ENCODE results near the gene NUFIP1.
A peak's percentile ranks its signal among the peaks of the same experiment; 100 is the strongest.

The NUFIP1 gene

DNA sequence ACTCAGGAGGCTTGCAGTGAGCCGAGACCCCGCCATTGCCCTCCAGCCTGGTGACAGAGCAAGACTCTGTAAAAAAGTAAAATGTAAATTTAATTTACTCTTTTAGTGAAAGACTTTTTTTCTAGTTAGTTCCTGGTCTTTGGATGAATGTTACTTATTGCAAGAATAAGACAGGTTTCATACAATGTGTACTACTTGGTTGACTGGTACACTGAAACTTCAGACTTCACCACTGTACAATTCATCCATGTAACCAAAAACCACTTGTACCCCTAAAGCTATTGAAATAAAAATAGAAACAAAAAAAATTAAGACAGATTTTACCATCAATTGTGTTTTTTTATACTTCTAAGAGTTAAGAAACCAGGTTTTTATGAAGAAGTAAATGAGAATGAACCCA is 35.6 kb upstream of the NUFIP1 start:
- TF ChIP-seq CEBPB (IDR thresholded peaks at IDR 0.05) = no peak
- no peak for TF ChIP-seq EP300 (IDR thresholded peaks at IDR 0.05; ENCODE audit: borderline replicate concordance)
- TF ChIP-seq YY1 (IDR thresholded peaks at IDR 0.05; ENCODE audit: low read depth) = no peak
- no peak for TF ChIP-seq TAF1 (IDR thresholded peaks at IDR 0.05; ENCODE audit: low read depth)
- TF ChIP-seq ZBTB7A (IDR thresholded peaks at IDR 0.05; ENCODE audit: low read depth) = no peak
- no peak for TF ChIP-seq CREB1 (IDR thresholded peaks at IDR 0.05; ENCODE audit: low read depth)
- TF ChIP-seq TCF12 (IDR thresholded peaks at IDR 0.05; ENCODE audit: low read depth) = no peak
- TF ChIP-seq, protein P1, sequence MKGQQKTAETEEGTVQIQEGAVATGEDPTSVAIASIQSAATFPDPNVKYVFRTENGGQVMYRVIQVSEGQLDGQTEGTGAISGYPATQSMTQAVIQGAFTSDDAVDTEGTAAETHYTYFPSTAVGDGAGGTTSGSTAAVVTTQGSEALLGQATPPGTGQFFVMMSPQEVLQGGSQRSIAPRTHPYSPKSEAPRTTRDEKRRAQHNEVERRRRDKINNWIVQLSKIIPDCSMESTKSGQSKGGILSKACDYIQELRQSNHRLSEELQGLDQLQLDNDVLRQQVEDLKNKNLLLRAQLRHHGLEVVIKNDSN (IDR thresholded peaks at IDR 0.05) = no peak
- no peak for TF ChIP-seq FOXM1 (IDR thresholded peaks at IDR 0.05; ENCODE audit: borderline replicate concordance, low read depth)
- TF ChIP-seq, protein P2, sequence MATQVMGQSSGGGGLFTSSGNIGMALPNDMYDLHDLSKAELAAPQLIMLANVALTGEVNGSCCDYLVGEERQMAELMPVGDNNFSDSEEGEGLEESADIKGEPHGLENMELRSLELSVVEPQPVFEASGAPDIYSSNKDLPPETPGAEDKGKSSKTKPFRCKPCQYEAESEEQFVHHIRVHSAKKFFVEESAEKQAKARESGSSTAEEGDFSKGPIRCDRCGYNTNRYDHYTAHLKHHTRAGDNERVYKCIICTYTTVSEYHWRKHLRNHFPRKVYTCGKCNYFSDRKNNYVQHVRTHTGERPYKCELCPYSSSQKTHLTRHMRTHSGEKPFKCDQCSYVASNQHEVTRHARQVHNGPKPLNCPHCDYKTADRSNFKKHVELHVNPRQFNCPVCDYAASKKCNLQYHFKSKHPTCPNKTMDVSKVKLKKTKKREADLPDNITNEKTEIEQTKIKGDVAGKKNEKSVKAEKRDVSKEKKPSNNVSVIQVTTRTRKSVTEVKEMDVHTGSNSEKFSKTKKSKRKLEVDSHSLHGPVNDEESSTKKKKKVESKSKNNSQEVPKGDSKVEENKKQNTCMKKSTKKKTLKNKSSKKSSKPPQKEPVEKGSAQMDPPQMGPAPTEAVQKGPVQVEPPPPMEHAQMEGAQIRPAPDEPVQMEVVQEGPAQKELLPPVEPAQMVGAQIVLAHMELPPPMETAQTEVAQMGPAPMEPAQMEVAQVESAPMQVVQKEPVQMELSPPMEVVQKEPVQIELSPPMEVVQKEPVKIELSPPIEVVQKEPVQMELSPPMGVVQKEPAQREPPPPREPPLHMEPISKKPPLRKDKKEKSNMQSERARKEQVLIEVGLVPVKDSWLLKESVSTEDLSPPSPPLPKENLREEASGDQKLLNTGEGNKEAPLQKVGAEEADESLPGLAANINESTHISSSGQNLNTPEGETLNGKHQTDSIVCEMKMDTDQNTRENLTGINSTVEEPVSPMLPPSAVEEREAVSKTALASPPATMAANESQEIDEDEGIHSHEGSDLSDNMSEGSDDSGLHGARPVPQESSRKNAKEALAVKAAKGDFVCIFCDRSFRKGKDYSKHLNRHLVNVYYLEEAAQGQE (IDR thresholded peaks at IDR 0.05; ENCODE audit: low read depth) = no peak
- no peak for TF ChIP-seq TEAD4 (IDR thresholded peaks at IDR 0.05)

DNA sequence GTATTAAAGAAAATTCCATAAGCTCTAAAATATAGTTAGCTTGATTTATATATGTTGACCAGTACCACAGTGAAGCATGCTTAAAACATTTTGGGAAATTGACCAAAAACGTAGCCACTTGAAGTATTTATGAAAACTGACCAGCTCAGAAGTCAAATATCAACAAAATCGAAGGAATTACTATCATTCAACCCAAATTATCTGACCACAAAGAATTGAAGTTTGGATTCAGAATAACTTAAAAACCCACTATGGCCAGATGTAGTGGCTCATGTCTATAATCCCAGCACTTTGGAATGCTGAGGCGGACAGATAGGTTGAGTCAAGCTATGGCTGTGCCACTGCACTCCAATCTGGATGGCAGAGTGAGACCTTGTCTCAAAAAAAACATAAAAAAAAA is 32.0 kb upstream of the NUFIP1 start:
- TF ChIP-seq TEAD4 (IDR thresholded peaks at IDR 0.05) (no peak), ZBTB7A (IDR thresholded peaks at IDR 0.05; ENCODE audit: low read depth) (no peak), CEBPB (IDR thresholded peaks at IDR 0.05) (no peak), RAD21 (IDR thresholded peaks at IDR 0.05; ENCODE audit: low read depth) (no peak), YY1 (IDR thresholded peaks at IDR 0.05; ENCODE audit: low read depth) (no peak), TCF12 (IDR thresholded peaks at IDR 0.05; ENCODE audit: low read depth) (no peak), CREB1 (IDR thresholded peaks at IDR 0.05; ENCODE audit: low read depth) (no peak), FOXM1 (IDR thresholded peaks at IDR 0.05; ENCODE audit: borderline replicate concordance, low read depth) (no peak), NFIC (IDR thresholded peaks at IDR 0.05) (no peak), TAF1 (IDR thresholded peaks at IDR 0.05; ENCODE audit: low read depth) (no peak), EGR1 (IDR thresholded peaks at IDR 0.05) (no peak), EP300 (IDR thresholded peaks at IDR 0.05; ENCODE audit: borderline replicate concordance) (no peak)
- TF ChIP-seq, protein P1 (IDR thresholded peaks at IDR 0.05) = no peak
- TF ChIP-seq, protein P3, sequence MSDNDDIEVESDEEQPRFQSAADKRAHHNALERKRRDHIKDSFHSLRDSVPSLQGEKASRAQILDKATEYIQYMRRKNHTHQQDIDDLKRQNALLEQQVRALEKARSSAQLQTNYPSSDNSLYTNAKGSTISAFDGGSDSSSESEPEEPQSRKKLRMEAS (IDR thresholded peaks at IDR 0.05) = no peak
- TF ChIP-seq, protein P2 (IDR thresholded peaks at IDR 0.05; ENCODE audit: low read depth) = no peak

DNA sequence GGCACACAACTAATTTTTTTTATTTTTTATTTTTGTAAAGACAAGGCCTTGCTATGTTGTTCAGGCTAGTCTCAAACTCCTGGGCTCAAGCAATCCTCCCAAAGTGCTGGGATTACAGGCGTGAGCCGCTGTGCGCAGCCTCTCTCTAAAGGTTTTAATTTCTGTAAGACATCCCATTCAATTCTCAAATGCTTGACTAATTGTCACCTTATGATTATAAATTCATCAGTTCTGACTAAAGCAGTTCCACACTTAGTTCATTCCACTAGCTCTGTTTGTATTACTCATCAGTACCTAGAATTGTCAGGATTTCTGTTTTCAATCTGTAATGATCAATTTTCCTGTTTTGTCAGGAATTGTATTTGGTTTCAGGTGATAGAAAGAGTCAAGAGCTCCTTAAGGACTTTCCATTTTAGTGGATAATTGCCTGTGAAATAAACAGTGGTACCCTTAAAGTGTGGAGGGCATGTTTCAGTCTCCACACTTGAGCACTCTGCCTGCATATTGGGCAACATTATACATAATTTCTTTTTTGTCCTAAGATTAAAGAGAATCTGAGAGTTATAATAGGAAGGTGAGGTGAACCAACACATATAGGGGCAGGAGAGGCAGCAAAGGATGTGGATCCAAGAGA is 27.6 kb upstream of the NUFIP1 start:
- TF ChIP-seq, protein P3 (IDR thresholded peaks at IDR 0.05) = no peak
- TF ChIP-seq TEAD4 (IDR thresholded peaks at IDR 0.05) = no peak
- TF ChIP-seq, protein P1 (IDR thresholded peaks at IDR 0.05) = no peak
- TF ChIP-seq FOXM1 (IDR thresholded peaks at IDR 0.05; ENCODE audit: borderline replicate concordance, low read depth) = no peak
- no peak for TF ChIP-seq RAD21 (IDR thresholded peaks at IDR 0.05; ENCODE audit: low read depth)
- TF ChIP-seq CEBPB (IDR thresholded peaks at IDR 0.05) = no peak
- TF ChIP-seq EGR1 (IDR thresholded peaks at IDR 0.05) = no peak
- TF ChIP-seq ZBTB7A (IDR thresholded peaks at IDR 0.05; ENCODE audit: low read depth) = no peak
- TF ChIP-seq NFIC (IDR thresholded peaks at IDR 0.05) = no peak
- no peak for TF ChIP-seq TAF1 (IDR thresholded peaks at IDR 0.05; ENCODE audit: low read depth)
- TF ChIP-seq, protein P2 (IDR thresholded peaks at IDR 0.05; ENCODE audit: low read depth) = no peak

DNA sequence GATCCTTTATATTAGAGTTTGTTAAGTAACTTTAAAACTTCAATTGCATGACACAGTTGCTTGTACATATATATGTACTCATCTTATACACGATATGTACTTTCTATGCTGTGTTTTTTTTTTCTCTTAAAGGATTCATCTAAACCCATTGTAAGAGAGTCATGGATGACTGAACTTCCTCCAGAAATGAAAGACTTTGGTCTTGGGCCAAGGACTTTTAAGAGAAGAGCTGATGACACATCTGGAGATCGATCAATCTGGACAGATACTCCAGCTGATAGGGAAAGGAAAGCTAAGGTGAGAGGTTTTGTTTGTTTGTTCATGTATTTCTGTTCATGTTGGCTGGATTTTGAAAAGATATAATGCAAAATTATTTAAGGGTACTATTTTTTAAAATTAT is 26.0 kb upstream of the NUFIP1 start:
- TF ChIP-seq, protein P2 (IDR thresholded peaks at IDR 0.05; ENCODE audit: low read depth) = no peak
- TF ChIP-seq NFIC (IDR thresholded peaks at IDR 0.05) = peak; percentile 36; the same call in 1 of the 2 replicates
